ENCODE measurements around the gene RAP1GDS1.
"Not testable (repeated sequence)": the region's sequence is repeated elsewhere in the genome, so short reads cannot be mapped to it uniquely, and the experiment has no call there.

The RAP1GDS1 gene

DNA sequence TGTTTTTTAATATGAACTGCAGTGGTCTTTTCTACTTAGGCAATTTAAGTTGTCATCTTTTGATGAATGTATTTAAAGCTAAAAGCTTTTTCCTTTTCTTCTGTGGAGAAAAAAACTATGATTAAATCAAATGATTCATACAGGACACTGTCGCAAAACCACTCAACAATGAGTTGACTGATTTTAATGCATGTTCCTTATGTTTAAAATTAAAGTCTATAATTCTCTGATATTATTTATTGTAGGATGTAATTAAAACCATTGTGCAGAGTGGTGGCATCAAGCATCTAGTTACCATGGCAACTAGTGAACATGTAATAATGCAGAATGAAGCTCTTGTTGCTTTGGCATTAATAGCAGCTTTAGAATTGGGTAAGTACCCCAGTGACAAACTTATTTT is 172.5 kb downstream of the RAP1GDS1 start:
- DNase-seq (ENCODE audit: low spot score), result no peak

DNA sequence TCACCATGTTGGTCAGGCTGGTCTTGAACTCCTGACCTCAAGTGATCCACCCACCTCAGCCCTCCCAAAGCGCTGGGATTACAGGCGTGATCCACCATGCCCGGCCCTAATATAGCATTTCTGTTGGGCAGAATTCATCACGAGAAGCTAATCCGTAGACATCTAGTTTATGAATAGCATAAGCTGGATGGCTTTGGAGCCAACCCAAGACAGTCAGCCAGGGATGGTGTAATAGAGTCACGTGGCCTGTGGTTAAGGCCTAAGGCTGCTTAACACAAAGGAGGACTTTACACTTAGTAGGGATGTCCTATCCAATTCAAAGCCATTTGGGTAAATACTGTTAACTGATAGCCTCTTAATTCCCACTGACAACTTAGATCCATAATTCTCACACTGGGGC is 173.6 kb downstream of the RAP1GDS1 start:
- no peak for DNase-seq (ENCODE audit: low spot score)

DNA sequence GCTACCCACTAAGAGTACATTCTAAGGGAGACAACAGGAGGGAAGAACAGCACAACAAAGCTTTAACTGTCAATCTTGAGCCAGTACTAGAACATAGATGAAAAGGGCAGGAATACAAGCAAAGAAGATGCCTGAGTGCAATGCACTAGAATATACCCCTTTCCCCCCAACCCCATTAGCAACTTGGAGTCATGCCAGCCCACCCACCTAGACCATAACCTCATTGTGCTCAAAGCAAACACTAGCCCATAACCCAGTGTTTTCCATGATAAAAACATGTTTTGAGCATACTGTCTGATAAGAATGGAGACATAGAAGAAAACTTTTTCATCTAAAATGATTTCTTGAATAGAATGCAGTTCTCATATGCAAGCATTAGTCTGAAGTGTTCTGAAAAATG is 183.2 kb downstream of the RAP1GDS1 start:
- DNase-seq (ENCODE audit: low spot score), result no peak

DNA sequence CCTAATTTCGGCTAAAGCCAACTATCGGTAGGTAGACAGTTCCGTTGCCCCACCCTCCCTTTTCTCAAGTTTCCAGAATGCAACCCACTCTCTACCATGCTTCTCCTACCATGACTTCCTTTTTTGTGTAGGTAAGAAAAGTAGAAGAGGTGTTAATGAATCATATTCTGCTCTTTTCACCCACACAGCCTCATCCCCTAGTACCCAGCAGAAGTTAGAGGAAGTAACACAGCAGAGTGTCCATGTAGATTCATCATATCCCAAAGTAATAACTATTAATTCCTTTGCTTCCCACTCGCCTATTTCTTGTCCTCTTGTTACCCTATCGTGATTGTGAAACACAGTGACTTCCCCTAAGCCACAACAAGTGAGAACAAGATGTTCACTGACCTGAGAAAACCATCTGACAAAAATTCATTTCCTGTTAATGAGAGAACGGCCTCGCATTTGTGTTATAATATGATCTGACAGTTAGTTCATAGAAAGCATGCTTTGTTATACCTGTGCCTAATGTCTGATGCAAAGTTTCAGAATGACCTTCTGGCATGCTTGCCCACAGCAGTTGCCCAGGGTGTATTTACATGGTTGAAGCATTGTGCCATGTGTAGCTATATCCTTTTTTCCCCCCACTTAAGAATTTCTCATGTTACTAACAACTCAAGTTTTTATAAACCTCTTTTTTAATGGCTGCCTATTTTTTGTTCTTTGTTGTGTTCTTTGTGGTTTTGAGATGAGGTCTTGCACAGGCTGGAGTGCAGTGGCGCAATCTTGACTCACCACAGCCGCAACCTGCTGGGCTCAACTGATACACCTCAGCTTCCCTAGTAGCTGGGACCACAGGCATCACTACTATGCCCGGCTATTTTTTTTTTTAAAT is 185.6 kb downstream of the RAP1GDS1 start:
- DNase-seq (ENCODE audit: low spot score), result no peak

DNA sequence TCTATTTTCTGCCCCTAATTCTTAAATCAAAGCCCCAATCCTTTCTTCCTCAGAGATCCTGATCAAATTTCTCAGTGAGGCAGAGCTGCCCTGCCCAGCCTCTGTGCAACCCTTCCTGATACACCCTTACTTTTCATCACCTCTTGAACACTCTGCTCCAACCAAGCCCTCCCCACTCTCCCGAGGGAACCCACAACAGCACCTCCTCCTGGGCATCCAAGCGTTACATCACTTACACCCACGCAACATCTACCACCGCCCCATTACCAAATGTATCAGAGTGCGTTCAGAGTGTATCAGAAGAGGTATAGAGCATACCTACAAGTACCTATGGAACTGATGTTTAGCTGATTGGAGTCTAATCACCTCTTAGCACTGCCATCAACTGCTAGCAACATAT is 186.5 kb downstream of the RAP1GDS1 start:
- no peak for DNase-seq (ENCODE audit: low spot score)

DNA sequence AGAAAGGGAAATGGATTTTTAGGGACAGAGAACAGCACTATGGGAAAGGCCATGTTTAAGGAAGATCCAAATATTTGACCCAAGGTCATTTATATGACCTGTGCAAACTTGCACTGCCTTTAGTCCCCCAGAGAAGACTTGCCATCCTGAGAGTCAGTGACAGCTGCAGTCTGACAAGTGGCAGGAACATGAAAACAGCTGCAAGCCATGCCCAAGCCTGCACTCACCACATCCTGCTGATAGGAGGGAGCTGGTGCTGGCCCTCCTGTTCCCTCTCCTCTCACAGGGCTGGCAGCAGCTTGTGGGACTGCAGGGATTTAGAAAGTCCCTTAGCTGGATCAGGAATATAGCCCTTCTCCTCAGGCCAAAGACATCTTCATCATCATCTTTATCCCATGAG is 187.7 kb downstream of the RAP1GDS1 start:
- no peak for DNase-seq (ENCODE audit: low spot score)

DNA sequence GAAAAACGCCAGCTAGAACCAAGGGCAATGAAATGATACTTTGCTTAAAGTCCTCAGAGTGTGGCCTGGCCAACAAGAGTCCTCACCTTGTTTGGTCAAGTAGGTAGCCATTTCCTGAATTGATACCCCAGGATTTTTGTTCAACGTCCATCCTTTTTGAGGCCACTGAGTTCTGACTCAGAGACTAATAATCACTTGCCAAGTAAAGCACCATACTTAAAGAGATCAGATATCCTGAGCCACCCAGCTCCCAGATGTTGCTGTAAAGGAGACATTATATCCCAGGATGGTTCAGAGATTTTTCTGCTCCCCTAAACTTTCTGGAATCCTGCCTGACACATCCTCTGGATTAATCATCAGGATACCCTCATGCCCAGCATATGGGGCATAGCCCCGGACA is 190.9 kb downstream of the RAP1GDS1 start:
- DNase-seq (ENCODE audit: low spot score), result no peak

DNA sequence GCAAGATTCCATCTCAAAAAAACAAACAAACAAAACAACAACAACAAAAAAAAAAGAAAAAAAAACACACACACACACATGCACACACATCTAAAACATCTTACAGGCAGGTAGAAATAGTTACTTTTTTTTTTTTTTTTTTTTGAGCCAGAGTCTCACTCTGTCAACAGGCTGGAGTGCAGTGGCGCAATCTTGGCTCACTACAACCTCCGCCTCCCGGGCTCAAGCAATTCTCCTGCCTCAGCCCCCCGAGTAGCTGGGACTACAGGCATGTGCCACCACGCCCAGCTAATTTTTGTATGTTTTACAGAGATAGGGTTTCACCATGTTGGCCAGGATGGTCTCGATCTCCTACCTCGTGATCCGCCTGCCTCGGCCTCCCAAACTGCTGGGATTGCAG is 196.2 kb downstream of the RAP1GDS1 start:
- DNase-seq (ENCODE audit: low spot score), result not testable (repeated sequence)

DNA sequence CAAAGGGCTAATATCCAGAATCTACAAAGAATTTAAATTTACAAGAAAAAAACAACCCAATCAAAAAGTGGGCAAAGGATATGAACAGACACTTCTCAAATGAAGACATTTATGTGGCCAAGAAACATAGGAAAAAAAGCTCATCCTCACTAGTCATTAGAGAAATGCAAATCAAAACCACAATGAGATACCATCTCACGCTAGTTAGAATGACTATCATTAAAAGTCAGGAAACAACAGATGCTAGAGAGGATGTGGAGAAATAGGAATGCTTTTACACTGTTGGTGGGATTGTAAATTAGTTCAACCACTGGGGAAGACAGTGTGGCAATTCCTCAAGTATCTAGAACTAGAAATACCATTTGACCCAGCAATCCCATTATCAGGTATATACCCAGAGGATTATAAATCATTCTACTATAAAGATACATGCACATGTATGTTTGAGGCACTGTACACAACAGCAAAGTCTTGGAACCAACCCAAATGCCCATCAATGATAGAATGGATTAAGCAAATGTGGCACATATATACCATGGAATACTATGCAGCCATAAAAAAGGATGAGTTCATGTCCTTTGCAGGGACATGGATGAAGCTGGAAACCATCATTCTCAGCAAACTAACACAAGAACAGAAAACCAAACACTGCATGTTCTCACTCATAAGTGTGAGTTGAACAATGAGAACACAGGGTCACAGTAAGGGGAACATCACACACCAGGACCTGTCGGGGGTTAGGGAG is 200.1 kb downstream of the RAP1GDS1 start:
- DNase-seq (ENCODE audit: low spot score), result not testable (repeated sequence)

DNA sequence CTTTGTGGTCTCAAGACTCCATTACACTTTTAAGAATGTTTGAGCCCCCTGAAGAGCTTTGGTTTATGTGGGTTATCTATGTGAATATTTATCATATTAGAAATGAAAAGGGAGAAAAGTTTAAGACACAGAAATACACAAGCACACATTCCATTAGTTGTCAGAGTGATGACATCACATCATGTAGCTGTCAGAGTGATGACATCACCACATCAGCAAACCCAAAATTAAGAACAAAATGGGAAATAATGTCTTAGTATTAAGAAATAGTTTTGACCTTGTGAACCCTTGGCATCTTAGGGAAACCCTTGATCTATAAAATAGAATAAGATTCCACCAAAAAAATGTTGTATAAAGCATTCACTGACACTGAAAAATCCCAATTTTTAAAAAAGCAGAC is 201.3 kb downstream of the RAP1GDS1 start:
- DNase-seq (ENCODE audit: low spot score), result no peak

DNA sequence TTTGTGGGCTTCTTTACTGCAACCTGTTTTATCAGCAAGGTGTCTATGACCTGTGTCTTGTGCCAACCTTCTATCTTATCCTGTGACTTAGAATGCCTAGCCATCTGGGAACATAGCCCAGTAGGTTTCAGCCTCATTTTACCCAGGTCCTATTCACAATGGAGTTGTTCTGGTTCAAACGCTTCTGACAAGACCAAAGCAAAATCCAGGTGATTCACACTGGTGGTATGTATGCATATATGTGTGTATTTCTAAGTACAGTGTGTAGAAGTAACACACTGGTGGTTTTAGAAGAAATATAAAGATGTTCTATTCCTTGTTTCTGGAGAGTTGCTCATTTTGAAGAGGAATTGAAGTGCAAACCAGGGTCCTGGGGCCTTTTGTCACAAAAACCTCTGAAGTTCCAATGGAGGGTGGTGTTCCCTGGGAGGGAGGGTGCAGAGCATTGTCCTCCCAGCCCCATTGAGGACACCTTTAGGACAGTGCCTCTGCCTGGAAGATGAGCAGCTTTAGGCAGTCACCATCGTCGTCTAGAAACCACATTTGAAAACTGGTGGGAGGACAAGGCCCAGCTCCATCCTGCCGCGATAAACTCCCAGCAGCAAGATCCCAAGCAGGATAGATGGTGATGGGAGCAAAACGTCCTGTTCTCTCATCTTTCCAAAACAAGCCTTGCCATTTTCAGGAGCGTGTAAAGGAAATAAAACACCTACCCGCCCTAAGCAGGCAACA is 205.8 kb downstream of the RAP1GDS1 start:
- DNase-seq (ENCODE audit: low spot score), result no peak

DNA sequence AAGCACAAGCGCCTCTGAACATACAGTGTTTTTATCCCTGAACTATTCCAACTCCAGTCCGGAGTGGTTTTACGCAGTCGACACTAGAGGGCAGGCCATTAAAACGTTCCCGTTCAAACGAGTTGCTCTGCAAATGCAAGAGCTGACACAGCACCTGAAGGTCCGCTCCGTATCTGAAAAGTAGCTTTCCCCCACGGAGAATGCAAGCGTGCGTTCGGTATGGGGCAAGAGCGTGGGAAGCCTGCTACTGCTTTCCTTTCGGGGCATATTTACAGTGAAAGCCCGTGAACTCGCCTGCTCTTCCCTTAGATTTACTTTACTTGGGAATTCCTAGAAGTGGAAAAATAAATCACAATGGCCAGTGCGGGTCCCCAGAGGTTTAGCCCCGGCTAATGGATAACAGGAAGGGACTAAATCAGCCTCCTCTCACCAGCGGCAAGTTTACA is 206.5 kb downstream of the RAP1GDS1 start:
- peak; percentile 73 for DNase-seq (ENCODE audit: low spot score)

DNA sequence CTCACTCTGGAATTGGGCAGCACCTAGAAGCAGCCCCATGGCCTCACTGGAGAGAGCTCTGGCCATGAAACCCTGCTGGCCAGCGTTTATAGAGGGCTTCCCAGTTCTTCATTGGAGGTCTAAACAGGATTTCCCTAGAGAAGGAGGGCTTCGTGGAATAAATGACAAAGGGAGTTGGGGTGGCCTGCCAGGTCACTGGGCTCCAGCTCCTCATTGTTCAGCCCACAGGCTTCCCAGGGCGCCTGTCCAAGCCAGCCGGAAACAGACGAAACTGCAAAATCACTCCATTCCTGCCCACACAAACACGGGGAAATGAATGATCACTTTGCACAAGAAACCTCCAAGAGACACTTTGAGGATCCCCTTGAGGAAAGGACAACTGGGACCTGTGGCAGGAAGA is 207.5 kb downstream of the RAP1GDS1 start:
- peak; percentile 49 for DNase-seq (ENCODE audit: low spot score)

DNA sequence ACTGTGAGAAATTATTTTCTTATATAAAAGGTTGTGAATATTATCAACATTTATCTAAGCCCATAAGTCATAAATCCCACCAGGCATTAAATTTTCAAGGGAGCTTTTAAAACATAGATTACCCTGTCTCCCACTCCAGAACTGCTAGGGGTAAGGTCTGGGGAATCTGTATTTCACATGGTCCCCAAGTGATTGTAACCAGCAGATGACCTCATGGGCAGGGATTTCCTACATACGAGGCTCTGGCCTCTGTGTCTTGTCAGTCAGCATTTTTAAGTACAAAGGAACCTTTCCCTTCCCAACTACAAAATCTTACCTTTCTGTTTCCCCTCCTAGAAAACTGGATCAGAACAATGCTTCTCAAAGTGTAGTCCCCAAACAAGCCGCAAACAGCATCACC is 208.6 kb downstream of the RAP1GDS1 start:
- DNase-seq (ENCODE audit: low spot score), result no peak

DNA sequence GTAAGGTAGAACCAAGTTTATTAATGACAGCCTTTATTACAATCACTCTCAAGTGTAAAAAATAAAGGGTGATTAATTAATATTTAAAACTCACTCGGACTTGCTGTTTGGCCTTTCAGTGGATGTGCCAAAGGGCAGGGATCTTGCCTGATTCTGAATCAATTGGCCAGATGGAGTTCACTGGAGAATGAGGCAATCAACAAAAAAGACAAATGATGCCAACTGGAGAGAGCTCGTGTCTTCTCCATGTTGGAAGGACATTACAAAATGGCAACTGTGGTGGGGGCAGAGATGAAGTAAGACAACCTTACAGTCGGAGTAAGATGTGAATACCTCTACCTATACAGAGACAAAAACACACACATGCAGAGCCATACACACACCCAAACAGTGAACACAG is 209.2 kb downstream of the RAP1GDS1 start:
- no peak for DNase-seq (ENCODE audit: low spot score)

DNA sequence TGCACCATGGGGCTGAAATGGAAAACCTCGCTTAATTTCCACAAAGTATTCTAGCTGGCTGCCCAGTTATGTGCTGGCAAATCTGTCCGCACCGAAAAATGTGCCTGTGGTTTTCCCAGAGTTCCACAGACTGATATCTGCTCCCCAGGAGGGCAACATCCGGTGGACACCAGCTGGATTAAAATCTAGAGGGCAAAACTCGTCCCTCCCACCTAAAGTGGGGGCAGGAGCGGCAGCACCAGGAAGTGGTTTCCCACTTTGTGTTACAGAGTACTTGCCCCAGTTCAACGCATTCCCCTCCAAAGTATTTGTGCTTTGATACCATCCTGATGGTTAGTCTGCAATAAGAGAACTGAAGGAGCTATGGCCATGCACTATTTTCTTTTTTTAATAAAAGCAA is 209.6 kb downstream of the RAP1GDS1 start:
- DNase-seq (ENCODE audit: low spot score), result no peak

DNA sequence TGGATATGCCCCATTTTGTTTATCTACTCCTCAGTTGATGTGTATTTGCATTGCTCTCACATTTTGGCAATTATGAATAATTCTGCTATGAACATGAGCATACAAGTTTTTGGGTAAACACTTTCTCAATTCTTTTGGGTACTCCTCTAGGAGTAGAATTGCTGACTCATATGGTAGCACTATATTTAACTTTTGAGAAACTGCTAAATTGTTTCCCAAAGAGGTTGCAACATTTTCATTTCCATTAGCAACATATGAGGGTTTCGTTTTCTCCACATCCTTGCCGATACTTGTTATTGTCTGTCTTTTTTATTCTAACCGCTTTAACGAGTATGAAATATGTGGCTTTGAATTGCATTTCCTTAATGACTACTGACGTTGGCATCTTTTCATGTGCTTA is 211.9 kb downstream of the RAP1GDS1 start:
- DNase-seq (ENCODE audit: low spot score), result no peak

DNA sequence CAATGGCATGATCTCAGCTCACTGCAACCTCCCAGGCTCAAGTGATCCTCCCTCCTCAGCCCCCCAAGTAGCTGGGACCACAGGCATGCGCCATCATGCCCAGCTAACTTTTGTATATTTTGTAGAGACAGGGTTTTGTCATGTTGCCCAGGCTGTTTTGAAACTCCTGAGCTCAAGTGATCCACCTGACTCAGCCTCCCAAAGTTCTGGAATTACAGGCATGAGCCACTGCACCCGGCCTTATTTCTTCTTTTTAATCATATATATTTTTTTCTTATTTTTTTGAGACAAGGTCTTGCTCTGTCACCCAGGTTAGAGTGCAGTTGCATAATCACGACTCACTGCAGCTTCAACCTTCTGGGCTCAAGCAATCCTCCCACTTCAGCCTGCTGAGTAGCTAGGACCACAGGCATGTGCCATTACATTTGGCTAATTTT is 213.2 kb downstream of the RAP1GDS1 start:
- DNase-seq (ENCODE audit: low spot score), result no peak

DNA sequence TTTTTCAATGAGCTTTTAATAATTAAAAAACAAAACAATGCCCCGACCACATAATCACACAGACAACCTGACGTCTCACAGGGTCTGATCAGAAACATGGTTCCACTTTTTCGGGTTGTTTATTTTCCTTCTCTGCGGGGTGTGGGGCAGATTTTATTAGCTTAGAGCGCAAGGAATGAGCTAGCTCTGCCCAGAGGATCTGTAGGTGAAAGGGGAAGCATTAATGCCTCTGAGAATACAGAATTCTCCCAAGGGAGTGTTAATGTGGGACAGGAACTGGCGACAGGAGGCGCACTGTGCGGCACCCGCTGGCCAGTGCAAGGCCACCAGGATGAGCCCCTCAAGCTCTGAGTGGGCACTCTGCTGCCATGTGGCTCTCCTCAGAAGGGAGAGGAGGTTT is 215.7 kb downstream of the RAP1GDS1 start:
- DNase-seq (ENCODE audit: low spot score), result no peak

DNA sequence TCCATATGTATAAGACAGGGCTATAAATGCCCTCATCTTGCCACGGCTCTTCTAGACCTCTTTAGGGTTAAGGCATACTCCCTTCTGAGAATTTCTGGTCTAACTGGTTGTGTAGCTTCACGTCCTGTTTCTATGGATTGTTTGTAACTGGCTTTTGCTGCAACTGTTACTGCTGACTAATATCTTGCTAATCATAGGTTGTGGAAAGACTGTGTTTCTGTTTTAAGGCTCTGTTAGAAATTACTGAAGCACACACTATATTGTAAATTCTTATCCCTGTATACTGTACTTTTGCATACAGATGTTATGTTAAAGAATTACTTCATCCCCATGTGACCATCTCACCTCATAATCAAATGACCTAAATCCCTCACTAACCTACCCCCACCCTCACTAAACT is 218.4 kb downstream of the RAP1GDS1 start:
- DNase-seq (ENCODE audit: low spot score), result not testable (repeated sequence)

DNA sequence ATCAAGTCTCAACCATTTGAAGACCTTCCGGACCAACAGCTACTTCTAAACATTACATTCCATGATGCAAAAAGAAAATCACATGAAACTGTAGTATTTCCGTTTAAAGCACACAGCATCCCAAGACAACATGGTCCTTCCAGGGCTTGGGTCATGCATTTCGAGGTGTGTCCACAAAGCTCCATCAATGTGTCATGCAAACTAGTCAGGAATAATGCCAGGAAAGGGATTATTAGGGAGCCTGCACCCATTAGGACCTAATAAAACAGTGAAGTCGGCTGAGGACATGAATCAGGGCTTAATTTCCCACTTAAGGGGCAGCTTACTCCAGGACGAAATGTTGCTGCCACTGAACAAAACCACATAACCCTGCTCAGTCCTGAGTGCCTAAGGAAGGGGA is 219.4 kb downstream of the RAP1GDS1 start:
- DNase-seq (ENCODE audit: low spot score), result no peak

DNA sequence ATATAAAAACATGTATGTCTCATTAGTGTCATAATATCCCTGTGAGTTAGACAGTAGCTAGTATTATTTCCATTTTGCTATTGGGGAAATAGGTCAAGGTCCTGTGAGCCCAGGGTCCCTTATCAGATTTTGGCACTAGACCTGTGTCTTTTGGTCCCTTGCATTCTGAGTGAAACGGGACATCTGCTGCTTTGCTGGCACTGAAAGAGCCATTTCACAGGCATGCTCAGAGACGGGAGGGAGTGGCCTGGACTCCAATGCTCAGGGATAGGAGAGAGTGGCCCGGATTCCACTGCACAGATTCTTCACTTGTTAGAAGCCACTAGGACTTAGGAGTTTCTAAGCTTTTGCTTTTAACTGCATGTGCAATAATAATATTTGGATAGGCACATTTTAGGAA is 220.0 kb downstream of the RAP1GDS1 start:
- DNase-seq (ENCODE audit: low spot score), result no peak

DNA sequence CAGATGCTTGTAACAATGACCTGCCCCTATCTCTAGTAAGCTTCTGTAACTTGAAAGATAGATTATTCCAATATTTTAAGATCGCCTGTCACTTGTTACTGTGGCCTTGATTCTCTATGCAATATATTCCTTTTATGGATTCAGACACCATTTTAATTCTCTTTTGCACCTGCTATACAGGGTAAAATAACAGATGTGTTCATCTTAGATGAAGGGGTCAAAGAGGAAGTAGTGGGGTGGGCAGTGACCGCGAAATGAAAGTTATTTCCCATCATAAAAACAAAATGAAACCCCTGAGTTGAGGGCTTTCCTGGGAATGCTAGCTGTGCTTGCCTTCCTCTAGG is 221.3 kb downstream of the RAP1GDS1 start:
- DNase-seq (ENCODE audit: low spot score), result no peak

Measured in ecto neural progenitor cell (in vitro differentiated cells).